OCI-LY1 (cell line): Measurements from ENCODE around the gene GCNT3.

Experiments used
- H2AFZ ChIP-seq: fragments of 200-600 bp; sonication (generic), shearing (Covaris generic); 2 replicates; pipeline ENCODE4 v1.6.0; 2014; ENCODE audit warnings: antibody characterized with exemption, mild to moderate bottlenecking, low read length
- H3F3A ChIP-seq: fragments of 200-600 bp; sonication (generic), shearing (Covaris generic); 2 replicates; pipeline ENCODE4 v1.6.0; 2014; ENCODE audit warnings: mild to moderate bottlenecking, antibody characterized with exemption, low read length, moderate library complexity; ENCODE audit not compliant: insufficient read depth
- H3K27ac ChIP-seq: fragments of 200-600 bp; sonication (generic); 2 replicates; pipeline ENCODE4 v1.5.1; 2014; ENCODE audit warnings: low read length, mixed run types, mild to moderate bottlenecking, low read depth; ENCODE audit not compliant: poor library complexity, severe bottlenecking
- H3K27me3 ChIP-seq: fragments of 200-600 bp; sonication (generic); 2 replicates; pipeline ENCODE4 v1.6.0; 2014; ENCODE audit warnings: antibody characterized with exemption, mild to moderate bottlenecking, low read length, moderate library complexity; ENCODE audit not compliant: insufficient read depth
- H3K36me3 ChIP-seq: fragments of 200-600 bp; sonication (generic); 2 replicates; pipeline ENCODE4 v1.6.1; 2014; ENCODE audit warnings: mild to moderate bottlenecking, antibody characterized with exemption, low read length, moderate library complexity, mixed read lengths; ENCODE audit not compliant: insufficient read depth
- H3K4me1 ChIP-seq: fragments of 200-600 bp; sonication (generic); 2 replicates; pipeline ENCODE4 v1.5.1; 2014; ENCODE audit warnings: mild to moderate bottlenecking, low read length, moderate library complexity; ENCODE audit not compliant: insufficient read depth, severe bottlenecking
- H3K4me2 ChIP-seq: fragments of 200-600 bp; sonication (generic), shearing (Covaris generic); 2 replicates; pipeline ENCODE4 v1.6.1; 2014; ENCODE audit warnings: low read length
- H3K4me3 ChIP-seq: fragments of 200-600 bp; sonication (generic); 2 replicates; pipeline ENCODE4 v1.5.1; 2014; ENCODE audit warnings: low read length, low read depth, mild to moderate bottlenecking, mixed read lengths; ENCODE audit not compliant: poor library complexity, severe bottlenecking
- H3K79me2 ChIP-seq: fragments of 200-600 bp; shearing (Covaris generic); 2 replicates; pipeline ENCODE4 v1.6.1; 2016; ENCODE audit warnings: mixed run types, low read length, mixed read lengths; ENCODE audit not compliant: insufficient read depth
- H3K9ac ChIP-seq: fragments of 200-600 bp; sonication (generic), shearing (Covaris generic); 2 replicates; pipeline ENCODE4 v1.6.1; 2014; ENCODE audit warnings: mild to moderate bottlenecking, low read length, mixed read lengths
- H3K9me2 ChIP-seq: fragments of 200-600 bp; sonication (generic), shearing (Covaris generic); 2 replicates; pipeline ENCODE4 v1.6.1; 2014; ENCODE audit warnings: low read depth, mild to moderate bottlenecking, low read length, mixed read lengths
- H3K9me3 ChIP-seq: fragments of 200-600 bp; shearing (Covaris generic); 2 replicates; pipeline ENCODE4 v1.6.1; 2014; ENCODE audit warnings: low read length, mixed read lengths
- H4K20me1 ChIP-seq: fragments of 200-600 bp; sonication (generic), shearing (Covaris generic); 2 replicates; pipeline ENCODE4 v1.6.0; 2016; ENCODE audit warnings: mild to moderate bottlenecking, low read length; ENCODE audit not compliant: insufficient read depth
- EZH2 ChIP-seq: fragments of 200-600 bp; sonication (generic), shearing (Covaris generic); IDR thresholded peaks from 2 replicates; pipeline ENCODE4 v1.8.0; 2017; ENCODE audit warnings: borderline replicate concordance, mixed run types, mild to moderate bottlenecking, antibody characterized with exemption, low read length, moderate library complexity, mixed read lengths
- TF ChIP-seq, protein P1 (sequence below): fragments of 200-600 bp; sonication (generic), shearing (Covaris generic); IDR thresholded peaks from 2 replicates; pipeline ENCODE4 v1.5.1; 2017; ENCODE audit warnings: mild to moderate bottlenecking, antibody characterized with exemption, low read length, moderate library complexity, mixed read lengths

GCNT3 gene

GRCh38 chr15:59668556-59668955 lies 57.0 kb downstream of the GCNT3 start:
- Histone ChIP-seq H4K20me1 (no peaks in the 10 kb centered on the region), H3K9ac (no peak overlapping the region), H3K4me3 (no peak overlapping the region), H3K36me3 (peaks cover 79% of the 10 kb centered on the region), H2AFZ (no peak overlapping the region), H3K9me3 (no peaks in the 10 kb centered on the region), H3K4me1 (no peaks in the 10 kb centered on the region), H3K79me2 (no peaks in the 10 kb centered on the region), H3F3A (no peaks in the 10 kb centered on the region), H3K27me3 (no peaks in the 10 kb centered on the region), H3K4me2 (no peak overlapping the region), H3K9me2 (no peaks in the 10 kb centered on the region), H3K27ac (no peak overlapping the region)
- TF ChIP-seq, protein P1, sequence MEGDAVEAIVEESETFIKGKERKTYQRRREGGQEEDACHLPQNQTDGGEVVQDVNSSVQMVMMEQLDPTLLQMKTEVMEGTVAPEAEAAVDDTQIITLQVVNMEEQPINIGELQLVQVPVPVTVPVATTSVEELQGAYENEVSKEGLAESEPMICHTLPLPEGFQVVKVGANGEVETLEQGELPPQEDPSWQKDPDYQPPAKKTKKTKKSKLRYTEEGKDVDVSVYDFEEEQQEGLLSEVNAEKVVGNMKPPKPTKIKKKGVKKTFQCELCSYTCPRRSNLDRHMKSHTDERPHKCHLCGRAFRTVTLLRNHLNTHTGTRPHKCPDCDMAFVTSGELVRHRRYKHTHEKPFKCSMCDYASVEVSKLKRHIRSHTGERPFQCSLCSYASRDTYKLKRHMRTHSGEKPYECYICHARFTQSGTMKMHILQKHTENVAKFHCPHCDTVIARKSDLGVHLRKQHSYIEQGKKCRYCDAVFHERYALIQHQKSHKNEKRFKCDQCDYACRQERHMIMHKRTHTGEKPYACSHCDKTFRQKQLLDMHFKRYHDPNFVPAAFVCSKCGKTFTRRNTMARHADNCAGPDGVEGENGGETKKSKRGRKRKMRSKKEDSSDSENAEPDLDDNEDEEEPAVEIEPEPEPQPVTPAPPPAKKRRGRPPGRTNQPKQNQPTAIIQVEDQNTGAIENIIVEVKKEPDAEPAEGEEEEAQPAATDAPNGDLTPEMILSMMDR = no peak
- no peak for TF ChIP-seq EZH2
